ENCODE data around the gene SNAI1. TPM values are rescaled to one million over a fixed set of nuclear protein-coding genes. Genes with fewer than 3 reads are reported as not detected.

The SNAI1 gene
- total RNA-seq, 4 donors from 2014 or later = 0.32 to 0.41 (median 0.40) TPM; not detected in 1

DNA sequence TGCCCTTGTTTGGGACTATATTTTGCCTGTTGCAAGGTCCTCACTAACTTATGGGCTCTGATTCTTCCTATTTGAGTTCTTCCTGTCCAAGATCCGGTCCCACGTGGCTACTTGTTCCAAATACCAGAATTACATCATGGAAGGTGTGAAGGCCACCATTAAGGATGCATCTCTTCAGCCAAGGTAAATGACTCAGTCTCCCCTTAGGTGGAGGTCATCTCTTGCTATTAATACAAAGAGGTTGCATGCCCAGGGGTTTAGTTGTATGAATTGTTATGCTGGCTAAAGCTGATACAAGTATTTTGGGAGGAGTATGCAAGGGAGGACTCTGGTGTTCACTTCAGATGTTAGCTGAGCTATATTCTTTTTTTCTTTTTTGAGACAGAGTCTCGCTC is 37.5 kb upstream of the SNAI1 start:
- no peak overlapping the region for H3K27ac ChIP-seq
- 61 to 83% methylated on average over 3 of the region's 3 CpGs for WGBS, 2 donors (ENCODE audit: low coverage in 1 of 2)
- in situ Hi-C loops (cut with MboI; ENCODE audit: low pct_ligation_motif_present in 1 of 4, low pct_unique_long_range_greater_than_20kb in 1 of 4, low sequenced_read_pairs in 3 of 4) (no loop called here), intact Hi-C loops (cut with DNase I; ENCODE audit: low total_unique reads) (no loop called here)
- H3K9me3 ChIP-seq = no peaks in the 10 kb centered on the region
- peaks cover 0 to 71% (median 30%) of the 10 kb centered on the region in 4 donors for H3K36me3 ChIP-seq
- TF ChIP-seq POLR2A (IDR thresholded peaks at IDR 0.05) = no peak
- TF ChIP-seq, protein P1, sequence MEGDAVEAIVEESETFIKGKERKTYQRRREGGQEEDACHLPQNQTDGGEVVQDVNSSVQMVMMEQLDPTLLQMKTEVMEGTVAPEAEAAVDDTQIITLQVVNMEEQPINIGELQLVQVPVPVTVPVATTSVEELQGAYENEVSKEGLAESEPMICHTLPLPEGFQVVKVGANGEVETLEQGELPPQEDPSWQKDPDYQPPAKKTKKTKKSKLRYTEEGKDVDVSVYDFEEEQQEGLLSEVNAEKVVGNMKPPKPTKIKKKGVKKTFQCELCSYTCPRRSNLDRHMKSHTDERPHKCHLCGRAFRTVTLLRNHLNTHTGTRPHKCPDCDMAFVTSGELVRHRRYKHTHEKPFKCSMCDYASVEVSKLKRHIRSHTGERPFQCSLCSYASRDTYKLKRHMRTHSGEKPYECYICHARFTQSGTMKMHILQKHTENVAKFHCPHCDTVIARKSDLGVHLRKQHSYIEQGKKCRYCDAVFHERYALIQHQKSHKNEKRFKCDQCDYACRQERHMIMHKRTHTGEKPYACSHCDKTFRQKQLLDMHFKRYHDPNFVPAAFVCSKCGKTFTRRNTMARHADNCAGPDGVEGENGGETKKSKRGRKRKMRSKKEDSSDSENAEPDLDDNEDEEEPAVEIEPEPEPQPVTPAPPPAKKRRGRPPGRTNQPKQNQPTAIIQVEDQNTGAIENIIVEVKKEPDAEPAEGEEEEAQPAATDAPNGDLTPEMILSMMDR (IDR thresholded peaks at IDR 0.05) = no peak
- TF ChIP-seq EP300 (IDR thresholded peaks at IDR 0.05; ENCODE audit: low read depth) = no peak
- TF ChIP-seq POLR2AphosphoS5 (IDR thresholded peaks at IDR 0.05) = no peak
- peaks cover 4 to 17% (median 5%) of the 10 kb centered on the region in 4 donors for H3K4me1 ChIP-seq
- no peak for DNase-seq
- no peaks in the 10 kb centered on the region for H3K27me3 ChIP-seq
- H3K4me3 ChIP-seq = no peak overlapping the region

DNA sequence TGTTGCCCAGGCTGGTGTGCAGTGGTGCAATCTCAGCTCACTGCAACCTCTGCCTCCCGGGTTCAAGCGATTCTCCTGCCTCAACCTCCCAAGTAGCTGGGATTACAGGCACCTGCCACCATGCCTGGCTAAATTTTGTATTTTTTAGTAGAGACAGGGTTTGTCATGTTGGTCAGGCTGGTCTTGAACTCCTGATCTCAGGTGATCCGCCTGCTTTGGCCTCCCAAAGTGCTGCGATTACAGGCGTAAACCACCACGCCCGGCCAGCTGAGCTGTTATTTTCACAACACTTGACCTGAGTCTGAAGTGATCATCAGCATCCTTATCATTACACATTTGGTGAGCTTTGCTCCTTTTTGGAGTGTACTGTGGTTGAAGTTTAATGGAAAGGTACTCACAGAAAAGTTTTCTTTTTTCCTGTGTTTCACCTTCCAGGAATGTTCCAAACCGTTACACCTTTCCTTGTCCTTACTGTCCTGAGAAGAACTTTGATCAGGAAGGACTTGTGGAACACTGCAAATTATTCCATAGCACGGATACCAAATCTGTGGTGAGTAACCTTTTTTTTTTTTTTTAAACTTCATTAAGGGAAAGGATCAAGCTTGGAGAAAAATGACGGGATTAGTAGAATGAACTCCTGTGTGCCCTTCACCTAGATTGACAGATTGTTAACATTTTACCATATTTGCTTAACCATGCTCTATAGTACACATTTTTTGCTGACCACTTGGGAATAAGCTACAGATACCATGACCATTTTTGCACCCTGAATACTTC is 36.9 kb upstream of the SNAI1 start:
- DNase-seq = no peak
- intact Hi-C loops (cut with DNase I; ENCODE audit: low total_unique reads) = no loop called here
- Histone ChIP-seq H3K27me3 (no peaks in the 10 kb centered on the region), H3K36me3 (peaks cover 0 to 73% (median 32%) of the 10 kb centered on the region in 4 donors), H3K4me3 (no peak overlapping the region), H3K27ac (no peak overlapping the region), H3K4me1 (peaks cover 4 to 17% (median 5%) of the 10 kb centered on the region in 4 donors), H3K9me3 (no peaks in the 10 kb centered on the region)
- TF ChIP-seq POLR2AphosphoS5 (IDR thresholded peaks at IDR 0.05) (no peak), POLR2A (IDR thresholded peaks at IDR 0.05) (no peak)
- TF ChIP-seq, protein P1 (IDR thresholded peaks at IDR 0.05) = no peak
- in situ Hi-C loops (cut with MboI; ENCODE audit: low pct_ligation_motif_present in 1 of 4, low pct_unique_long_range_greater_than_20kb in 1 of 4, low sequenced_read_pairs in 3 of 4) = no loop called here
- WGBS, 2 donors (ENCODE audit: low coverage in 1 of 2) = 70 to 80% methylated on average over 3 to 10 of the region's 10 CpGs

DNA sequence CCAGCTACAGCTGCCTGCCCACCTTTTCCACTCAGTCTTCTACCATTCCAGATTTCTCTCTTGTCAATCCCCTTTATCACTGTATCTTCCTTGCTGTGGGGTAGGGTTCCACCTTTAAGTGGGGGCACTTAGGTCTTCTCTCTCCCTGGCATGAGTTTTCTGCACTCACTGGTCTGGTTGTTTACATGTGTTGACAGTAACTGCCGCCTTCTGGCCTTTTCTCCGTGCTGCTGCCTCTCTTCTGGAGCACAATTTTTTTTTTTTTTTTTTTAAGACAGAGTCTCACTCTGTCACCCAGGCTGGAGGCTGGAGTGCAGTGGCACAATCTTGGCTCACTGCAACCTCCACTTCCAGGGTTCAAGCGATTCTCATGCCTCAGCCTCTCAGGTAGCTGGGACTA is 34.6 kb upstream of the SNAI1 start:
- TF ChIP-seq POLR2AphosphoS5 (IDR thresholded peaks at IDR 0.05) (no peak), EP300 (IDR thresholded peaks at IDR 0.05; ENCODE audit: low read depth) (no peak), POLR2A (IDR thresholded peaks at IDR 0.05) (no peak)
- TF ChIP-seq, protein P1 (IDR thresholded peaks at IDR 0.05) = no peak
- Histone ChIP-seq H3K9me3 (no peaks in the 10 kb centered on the region), H3K36me3 (peaks cover 0 to 72% (median 36%) of the 10 kb centered on the region in 4 donors), H3K27me3 (no peaks in the 10 kb centered on the region), H3K27ac (no peak overlapping the region), H3K4me1 (peaks cover 2 to 9% (median 4%) of the 10 kb centered on the region in 4 donors), H3K4me3 (no peak overlapping the region)
- intact Hi-C loops (cut with DNase I; ENCODE audit: low total_unique reads) (no loop called here), in situ Hi-C loops (cut with MboI; ENCODE audit: low pct_ligation_motif_present in 1 of 4, low pct_unique_long_range_greater_than_20kb in 1 of 4, low sequenced_read_pairs in 3 of 4) (no loop called here)
- DNase-seq = no peak
- WGBS, 2 donors (ENCODE audit: low coverage in 1 of 2) = 47 to 84% methylated on average over 2 to 3 of the region's 3 CpGs

DNA sequence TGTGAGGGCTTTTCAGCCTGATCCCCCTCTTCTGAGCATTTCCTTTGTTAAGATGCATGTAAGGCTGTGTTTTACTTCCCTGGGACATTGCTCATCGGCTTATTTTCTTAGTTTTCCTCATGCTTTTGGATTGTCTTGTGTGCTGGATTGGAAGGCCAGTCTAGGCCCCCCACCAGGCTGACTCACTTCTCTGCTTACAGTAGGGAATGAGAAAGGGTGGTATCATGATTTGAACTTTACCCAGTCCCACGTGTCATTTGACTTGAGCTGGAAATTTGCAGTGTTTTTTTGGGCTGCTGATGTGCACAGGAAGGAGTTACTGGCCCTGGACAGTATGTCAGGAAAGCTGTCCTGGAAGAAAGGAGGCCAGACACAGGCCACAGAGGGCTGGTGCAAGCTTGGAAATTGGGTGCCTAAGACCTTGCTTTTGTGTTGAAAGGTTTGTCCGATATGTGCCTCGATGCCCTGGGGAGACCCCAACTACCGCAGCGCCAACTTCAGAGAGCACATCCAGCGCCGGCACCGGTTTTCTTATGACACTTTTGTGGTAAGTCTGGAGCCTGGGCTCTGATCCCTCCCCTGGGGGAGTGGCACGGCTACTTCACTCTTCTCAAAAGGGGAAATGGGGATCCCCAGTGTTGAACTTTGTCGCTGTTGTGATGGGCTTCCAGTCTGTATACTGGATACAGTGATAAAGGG is 33.8 kb upstream of the SNAI1 start:
- H3K27me3 ChIP-seq = no peaks in the 10 kb centered on the region
- WGBS, 2 donors (ENCODE audit: low coverage in 1 of 2) = 92% methylated on average over 11 of the region's 11 CpGs; no CpG with 5 or more reads in 1 of the 2 donors
- intact Hi-C loops (cut with DNase I; ENCODE audit: low total_unique reads) (no loop called here), in situ Hi-C loops (cut with MboI; ENCODE audit: low pct_ligation_motif_present in 1 of 4, low pct_unique_long_range_greater_than_20kb in 1 of 4, low sequenced_read_pairs in 3 of 4) (no loop called here)
- peaks cover 0 to 7% (median 3%) of the 10 kb centered on the region in 4 donors for H3K4me1 ChIP-seq
- H3K4me3 ChIP-seq = no peak overlapping the region
- no peak for DNase-seq
- no peak overlapping the region for H3K27ac ChIP-seq
- H3K9me3 ChIP-seq = no peaks in the 10 kb centered on the region
- no peak for TF ChIP-seq EP300 (IDR thresholded peaks at IDR 0.05; ENCODE audit: low read depth)
- TF ChIP-seq POLR2AphosphoS5 (IDR thresholded peaks at IDR 0.05) = no peak
- TF ChIP-seq, protein P1 (IDR thresholded peaks at IDR 0.05) = no peak
- TF ChIP-seq POLR2A (IDR thresholded peaks at IDR 0.05) = no peak
- peaks cover 0 to 78% (median 41%) of the 10 kb centered on the region in 4 donors for H3K36me3 ChIP-seq

Measured in transverse colon (tissue), 4 donors.